GM21723 (cell line): ENCODE results near the gene ADORA2A.

Source experiments
- ATAC-seq: cut with Tn5 transposase; IDR thresholded peaks from one replicate; pipeline ENCODE4 v1.9.1; 2021; ENCODE audit warnings: mild to moderate bottlenecking, moderate library complexity; ENCODE audit not compliant: unreplicated experiment

The ADORA2A gene

DNA sequence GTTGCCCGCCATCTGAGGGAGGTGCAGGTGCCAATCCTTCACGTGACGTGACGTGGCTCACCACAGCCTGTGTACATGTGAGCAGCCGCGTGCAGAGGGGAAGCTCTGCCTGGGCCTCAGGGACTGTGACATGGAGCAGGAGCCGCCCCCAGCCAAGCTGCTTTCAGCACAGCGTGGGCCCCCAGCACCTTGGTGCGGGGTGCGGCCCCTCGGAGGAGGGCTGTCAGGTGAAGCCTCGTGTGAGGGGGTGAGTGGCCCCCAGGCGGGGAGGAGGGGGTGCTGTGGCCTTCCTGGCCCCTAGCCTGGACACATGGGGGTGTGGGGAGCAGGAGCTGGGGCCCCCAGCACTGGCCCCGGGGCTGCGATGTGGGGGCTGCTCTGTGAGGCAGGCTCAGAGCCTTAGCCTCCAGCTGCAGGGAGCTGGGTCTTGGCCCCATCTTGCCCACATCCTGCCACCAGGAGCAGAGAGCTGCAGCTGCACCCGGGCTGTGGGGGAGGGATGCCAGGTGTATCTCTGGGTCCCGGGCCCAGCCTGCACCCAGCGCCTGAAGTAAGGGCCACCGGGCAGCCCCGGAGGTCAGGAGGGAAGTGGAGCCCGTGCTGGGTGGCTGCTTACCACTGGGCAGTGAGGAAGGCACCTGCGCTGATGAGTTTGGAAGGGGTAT lies at the start of gene ADORA2A:
Gene ADORA2A (plus strand): TSS at position 100 of the 665 bp plus-strand sequence. CDS start 5,806 bp downstream, outside the sequence.
- peak; percentile 52 for ATAC-seq

- no peak for ATAC-seq
Observed at GRCh38 chr22:24379536-24379935, 47.9 kb upstream of the ADORA2A start.

DNA sequence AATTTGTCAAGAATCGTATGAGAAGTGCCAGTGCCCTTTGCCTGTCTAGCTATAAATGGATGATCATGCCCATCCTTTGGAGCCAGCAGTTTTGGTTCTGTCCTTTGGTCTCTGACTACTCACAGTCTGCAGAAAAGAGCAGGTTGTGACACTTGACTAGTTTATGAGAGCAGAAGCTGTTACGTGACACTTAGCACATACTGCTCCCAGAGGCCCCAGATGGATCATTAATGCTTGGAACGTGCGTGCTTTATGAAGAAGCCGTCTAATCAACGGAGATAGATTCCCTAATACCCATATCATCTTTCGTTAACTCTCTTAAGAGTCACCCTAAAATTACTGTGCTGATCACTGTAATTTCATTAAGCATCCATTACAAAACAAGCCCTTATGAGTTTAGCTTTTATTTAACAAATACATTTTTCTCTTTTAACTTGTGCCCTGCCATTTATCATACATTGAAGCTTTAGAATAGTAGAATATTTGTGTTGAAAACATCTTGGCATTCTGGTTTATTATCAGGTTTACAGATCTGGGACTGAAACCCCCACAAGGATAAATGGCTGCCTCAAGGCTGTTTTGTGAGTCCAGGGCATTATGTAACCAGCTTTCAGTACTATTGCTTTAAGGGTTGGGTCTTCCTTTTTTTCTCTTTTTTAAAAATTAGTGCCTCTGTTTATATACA lies 47.0 kb upstream of the ADORA2A start:
- no peak for ATAC-seq

DNA sequence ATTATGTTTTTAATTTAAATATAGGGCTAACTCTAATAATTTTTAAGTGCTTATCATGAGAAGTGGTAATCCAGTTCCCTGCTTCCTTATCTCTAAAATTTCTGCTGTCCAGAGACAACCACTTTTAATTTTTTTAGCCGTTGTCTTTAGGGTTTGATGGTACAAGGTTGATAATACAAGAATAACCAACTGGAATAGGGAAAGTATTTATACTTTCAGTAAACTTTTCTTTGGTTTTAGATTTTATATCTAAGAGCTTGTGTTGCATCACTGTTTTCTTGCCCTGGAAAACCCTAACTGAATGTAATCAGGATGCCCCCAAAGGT lies 46.5 kb upstream of the ADORA2A start:
- no peak for ATAC-seq

DNA sequence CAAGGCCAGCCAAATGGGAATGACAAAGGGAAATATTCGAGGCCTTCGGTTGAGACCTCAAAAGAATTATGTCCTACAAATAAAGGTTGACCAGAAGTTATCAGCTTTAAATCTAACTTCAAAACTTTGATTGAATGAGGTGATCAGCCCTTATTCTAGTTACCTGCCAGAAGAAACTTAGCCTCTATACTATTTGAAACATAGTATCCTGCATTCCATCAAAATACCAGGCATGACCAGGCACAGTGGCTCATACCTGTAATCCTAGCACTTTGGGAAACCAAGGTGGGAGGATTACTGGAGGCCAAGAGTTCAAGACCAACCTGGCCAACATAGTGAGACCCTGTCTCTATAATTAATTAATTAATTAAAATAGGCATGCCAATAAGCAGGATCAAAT lies 44.3 kb upstream of the ADORA2A start:
- ATAC-seq = no peak

- ATAC-seq = no peak
Observed at GRCh38 chr22:24384131-24384530, 43.3 kb upstream of the ADORA2A start.

- ATAC-seq = no peak
Observed at GRCh38 chr22:24386937-24387471, 40.4 kb upstream of the ADORA2A start.

GRCh38 chr22:24389680-24390079 lies 37.7 kb upstream of the ADORA2A start:
- no peak for ATAC-seq

GRCh38 chr22:24390156-24390555 lies 37.2 kb upstream of the ADORA2A start:
- no peak for ATAC-seq

DNA sequence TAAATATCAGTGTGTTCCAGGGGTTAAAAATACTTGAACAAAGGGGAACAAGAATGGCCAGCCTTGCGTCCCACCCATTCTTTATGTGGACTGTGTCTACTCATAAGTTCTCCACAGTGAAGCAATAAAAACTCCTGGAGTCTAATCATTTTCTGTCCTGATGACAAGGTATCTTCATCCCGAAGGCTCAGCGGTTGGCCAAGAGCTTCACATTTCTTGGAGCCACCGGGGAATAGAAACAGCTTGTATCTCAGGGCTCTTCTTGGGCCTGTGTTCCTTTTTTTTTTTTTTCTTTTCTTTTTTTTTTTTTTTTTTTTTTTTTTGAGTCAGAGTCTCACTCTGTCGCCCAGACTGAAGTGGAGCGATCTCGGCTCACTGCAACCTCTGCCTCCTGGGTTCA lies 36.8 kb upstream of the ADORA2A start:
- ATAC-seq = no peak

- ATAC-seq = no peak
Observed at GRCh38 chr22:24391836-24392217, 35.6 kb upstream of the ADORA2A start.

DNA sequence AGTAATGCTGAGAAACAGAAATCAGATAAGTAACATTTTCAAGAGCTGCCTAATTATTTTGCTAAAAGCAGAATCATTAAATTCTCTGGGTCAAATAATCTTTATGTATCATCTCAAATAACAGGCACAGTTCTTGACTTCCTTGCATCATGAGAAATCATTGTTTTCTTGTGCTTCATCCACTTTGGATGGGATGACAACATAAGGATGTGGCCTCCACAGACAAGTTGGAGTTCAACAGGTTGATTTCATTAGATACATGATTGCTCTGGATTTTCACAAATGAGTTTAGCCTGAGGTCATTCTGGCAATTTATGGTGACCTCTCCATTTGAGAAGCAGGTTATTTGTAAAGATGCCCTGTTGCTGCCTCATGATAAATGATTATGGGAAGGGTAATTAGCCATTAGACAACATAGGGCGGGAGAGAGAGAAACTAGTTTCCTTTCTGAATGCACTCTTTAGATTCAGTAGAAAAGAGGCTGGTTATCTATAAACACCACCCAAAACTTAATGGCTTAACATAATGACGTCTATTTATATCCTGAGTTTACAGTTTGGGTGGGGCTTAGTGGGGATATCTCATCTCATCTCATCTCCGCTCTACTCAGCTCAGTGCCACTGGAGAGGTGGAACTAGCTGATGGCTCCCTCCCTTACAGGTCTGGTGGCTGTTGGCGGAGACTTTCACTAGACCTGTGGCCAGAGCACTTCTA lies 35.0 kb upstream of the ADORA2A start:
- no peak for ATAC-seq

DNA sequence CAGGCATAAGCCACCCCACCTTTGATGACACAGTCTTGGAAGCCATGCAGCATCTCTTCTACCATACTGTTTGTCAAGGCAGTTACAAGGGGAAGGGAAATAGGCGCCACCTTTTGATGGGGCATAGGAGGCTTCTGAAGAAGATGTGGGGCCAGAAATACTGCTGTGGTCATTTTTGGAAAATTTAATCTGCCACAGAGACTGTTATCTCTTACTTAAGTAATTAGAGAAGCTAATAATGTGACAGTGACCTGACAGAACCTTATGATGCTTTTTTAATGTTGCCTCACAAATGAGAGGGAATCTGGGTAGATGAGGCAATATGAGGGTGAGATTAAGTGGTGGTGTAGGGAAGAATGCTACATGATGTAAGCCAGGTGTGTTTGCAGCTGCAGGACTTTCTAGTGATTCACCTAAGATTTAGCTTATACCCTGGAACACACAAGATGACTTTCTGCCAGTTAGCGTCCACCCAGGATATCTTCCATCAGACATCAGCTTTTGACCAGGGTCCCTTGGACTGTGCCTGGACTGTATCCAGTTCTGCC lies 34.3 kb upstream of the ADORA2A start:
- no peak for ATAC-seq

- ATAC-seq = no peak
Observed at GRCh38 chr22:24393848-24394247, 33.6 kb upstream of the ADORA2A start.

- no peak for ATAC-seq
Observed at GRCh38 chr22:24394254-24394653, 33.1 kb upstream of the ADORA2A start.

DNA sequence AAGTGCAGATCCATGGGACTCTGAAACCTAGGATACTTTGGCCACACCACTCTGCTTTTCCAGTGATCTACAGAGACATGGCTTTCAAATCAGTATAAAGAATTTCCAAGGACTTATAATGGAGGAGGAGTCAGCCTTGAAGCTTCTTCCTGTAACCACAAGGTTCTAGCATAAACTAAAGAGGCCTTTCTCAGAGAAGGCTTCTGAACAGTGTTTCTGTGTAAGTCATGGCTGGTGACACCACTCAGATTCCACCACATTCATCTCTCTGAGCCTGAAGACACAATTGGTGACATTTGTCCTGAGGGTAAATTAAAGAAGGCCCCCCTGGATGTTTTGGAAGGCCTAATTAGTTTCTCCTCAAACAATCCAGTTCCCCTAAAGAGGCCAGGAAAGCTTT lies 29.0 kb upstream of the ADORA2A start:
- ATAC-seq = no peak

GRCh38 chr22:24400034-24400725 lies 27.2 kb upstream of the ADORA2A start:
- peak; percentile 6 for ATAC-seq

GRCh38 chr22:24400726-24401596 lies 26.4 kb upstream of the ADORA2A start:
- peak; percentile 43 for ATAC-seq

- ATAC-seq = no peak
Observed at GRCh38 chr22:24401931-24402367, 25.4 kb upstream of the ADORA2A start.
